HG03103 (cell line): ENCODE data around the gene CNTN3.

Experiments
- ATAC-seq: cut with Tn5 transposase; IDR thresholded peaks from one replicate; pipeline ENCODE4 v1.9.1; 2021; ENCODE audit warnings: low read depth; ENCODE audit not compliant: unreplicated experiment

The CNTN3 gene

GRCh38 chr3:74614107-74614967 lies at the start of gene CNTN3:
CNTN3 (minus strand) TSS chr3:74614659; CDS start chr3:74521112, 93,547 bp downstream.
- no peak for ATAC-seq

GRCh38 chr3:74663178-74663577 lies 48.7 kb upstream of the CNTN3 start:
- ATAC-seq, result no peak

GRCh38 chr3:74661672-74662071 lies 47.2 kb upstream of the CNTN3 start:
- ATAC-seq, result no peak

- ATAC-seq, result no peak
These were observed 37.4 kb upstream of the CNTN3 start for GRCh38 chr3:74651885-74652284.

- ATAC-seq, result no peak
These were observed 36.8 kb upstream of the CNTN3 start for GRCh38 chr3:74651292-74651691.

GRCh38 chr3:74648107-74648506 lies 33.6 kb upstream of the CNTN3 start:
- ATAC-seq, result no peak

GRCh38 chr3:74646094-74646493 lies 31.6 kb upstream of the CNTN3 start:
- ATAC-seq, result no peak

- no peak for ATAC-seq
These were observed 29.2 kb upstream of the CNTN3 start for GRCh38 chr3:74643636-74644035.

- ATAC-seq, result no peak
These were observed 28.4 kb upstream of the CNTN3 start for GRCh38 chr3:74642876-74643275.

- no peak for ATAC-seq
These were observed 25.8 kb upstream of the CNTN3 start for GRCh38 chr3:74640211-74640610.

- ATAC-seq, result no peak
These were observed 25.2 kb upstream of the CNTN3 start for GRCh38 chr3:74639681-74640080.

GRCh38 chr3:74636981-74637380 lies 22.5 kb upstream of the CNTN3 start:
- ATAC-seq, result no peak

GRCh38 chr3:74633021-74633420 lies 18.6 kb upstream of the CNTN3 start:
- no peak for ATAC-seq

GRCh38 chr3:74631351-74632140 lies 17.1 kb upstream of the CNTN3 start:
- ATAC-seq, result no peak

GRCh38 chr3:74630602-74631001 lies 16.1 kb upstream of the CNTN3 start:
- no peak for ATAC-seq

GRCh38 chr3:74626011-74626410 lies 11.6 kb upstream of the CNTN3 start:
- no peak for ATAC-seq

- ATAC-seq, result no peak
These were observed 9.8 kb upstream of the CNTN3 start for GRCh38 chr3:74624301-74624700.

GRCh38 chr3:74623261-74623836 lies 8.9 kb upstream of the CNTN3 start:
- ATAC-seq, result no peak

- no peak for ATAC-seq
These were observed 7.1 kb upstream of the CNTN3 start for GRCh38 chr3:74621581-74621980.

GRCh38 chr3:74617776-74618175 lies 3.3 kb upstream of the CNTN3 start:
- ATAC-seq, result no peak

- no peak for ATAC-seq
These were observed 845 bp downstream of the CNTN3 start for GRCh38 chr3:74613521-74614106.
